Measurements from ENCODE around the gene KIDINS220. TPM values are rescaled to one million over a fixed set of nuclear protein-coding genes. Genes with fewer than 3 reads are reported as not detected.

The KIDINS220 gene
- total and polyA plus RNA-seq, 2 experiments from 2014 or later: 12.8 to 38.2 TPM

- Histone ChIP-seq H3K36me3 (ENCODE audit: insufficient read depth) (peaks cover 4% of the 10 kb centered on the region), H3K9me2 (ENCODE audit: insufficient read depth) (no peaks in the 10 kb centered on the region), H2AFZ (no peak overlapping the region), H3K4me3 (no peak overlapping the region), H4K20me1 (replicated peaks; ENCODE audit: insufficient read depth) (no peaks in the 10 kb centered on the region), H3K4me2 (no peak overlapping the region), H3K79me2 (replicated peaks; ENCODE audit: insufficient read depth) (no peaks in the 10 kb centered on the region), H3F3A (replicated peaks; ENCODE audit: low read depth) (no peaks in the 10 kb centered on the region), H3K4me1 (ENCODE audit: insufficient read depth) (no peaks in the 10 kb centered on the region), H3K27me3 (ENCODE audit: insufficient read depth) (no peaks in the 10 kb centered on the region), H3K27ac (ENCODE audit: low read depth) (no peak overlapping the region)
- DNase-seq (ENCODE audit: low spot score) (no peak), ATAC-seq (no peak)
- Mint-ChIP-seq H3K27me3 (ENCODE audit: insufficient read depth, low read depth, poor library complexity) (no peaks in the 10 kb centered on the region), H3K27ac (no peak overlapping the region), H3K36me3 (ENCODE audit: low read depth) (peaks cover 4% of the 10 kb centered on the region; the same call in 2 of the 3 replicates), H3K9me3 (no peaks in the 10 kb centered on the region), H3K4me1 (no peaks in the 10 kb centered on the region), H3K4me3 (no peak overlapping the region)
- TF ChIP-seq ZNF462 (CRISPR knock-in tag; IDR thresholded peaks at IDR 0.05): no peak
- TF ChIP-seq ETS1 (IDR thresholded peaks at IDR 0.05): no peak
- TF ChIP-seq EZH2phosphoT487 (IDR thresholded peaks at IDR 0.05; ENCODE audit: unreplicated experiment): no peak
- TF ChIP-seq, protein P1, sequence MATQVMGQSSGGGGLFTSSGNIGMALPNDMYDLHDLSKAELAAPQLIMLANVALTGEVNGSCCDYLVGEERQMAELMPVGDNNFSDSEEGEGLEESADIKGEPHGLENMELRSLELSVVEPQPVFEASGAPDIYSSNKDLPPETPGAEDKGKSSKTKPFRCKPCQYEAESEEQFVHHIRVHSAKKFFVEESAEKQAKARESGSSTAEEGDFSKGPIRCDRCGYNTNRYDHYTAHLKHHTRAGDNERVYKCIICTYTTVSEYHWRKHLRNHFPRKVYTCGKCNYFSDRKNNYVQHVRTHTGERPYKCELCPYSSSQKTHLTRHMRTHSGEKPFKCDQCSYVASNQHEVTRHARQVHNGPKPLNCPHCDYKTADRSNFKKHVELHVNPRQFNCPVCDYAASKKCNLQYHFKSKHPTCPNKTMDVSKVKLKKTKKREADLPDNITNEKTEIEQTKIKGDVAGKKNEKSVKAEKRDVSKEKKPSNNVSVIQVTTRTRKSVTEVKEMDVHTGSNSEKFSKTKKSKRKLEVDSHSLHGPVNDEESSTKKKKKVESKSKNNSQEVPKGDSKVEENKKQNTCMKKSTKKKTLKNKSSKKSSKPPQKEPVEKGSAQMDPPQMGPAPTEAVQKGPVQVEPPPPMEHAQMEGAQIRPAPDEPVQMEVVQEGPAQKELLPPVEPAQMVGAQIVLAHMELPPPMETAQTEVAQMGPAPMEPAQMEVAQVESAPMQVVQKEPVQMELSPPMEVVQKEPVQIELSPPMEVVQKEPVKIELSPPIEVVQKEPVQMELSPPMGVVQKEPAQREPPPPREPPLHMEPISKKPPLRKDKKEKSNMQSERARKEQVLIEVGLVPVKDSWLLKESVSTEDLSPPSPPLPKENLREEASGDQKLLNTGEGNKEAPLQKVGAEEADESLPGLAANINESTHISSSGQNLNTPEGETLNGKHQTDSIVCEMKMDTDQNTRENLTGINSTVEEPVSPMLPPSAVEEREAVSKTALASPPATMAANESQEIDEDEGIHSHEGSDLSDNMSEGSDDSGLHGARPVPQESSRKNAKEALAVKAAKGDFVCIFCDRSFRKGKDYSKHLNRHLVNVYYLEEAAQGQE (IDR thresholded peaks at IDR 0.05; ENCODE audit: unreplicated experiment): no peak
- no peak for TF ChIP-seq CTCF (conservative IDR thresholded peaks at IDR 0.05; ENCODE audit: low read depth in 2 of 2)
- TF ChIP-seq STAT1 (IDR thresholded peaks at IDR 0.05; ENCODE audit: unreplicated experiment): no peak
- TF ChIP-seq CREB1 (CRISPR knock-in tag; IDR thresholded peaks at IDR 0.05; ENCODE audit: low read depth): no peak
- TF ChIP-seq JUNB (IDR thresholded peaks at IDR 0.05; ENCODE audit: unreplicated experiment): no peak
- TF ChIP-seq ZNF114 (CRISPR knock-in tag; IDR thresholded peaks at IDR 0.05): no peak
Observed at GRCh38 chr2:8805278-8806210, 31.9 kb downstream of the KIDINS220 start.

Data from GM23338 (cell line).